Measurements from ENCODE around the gene OR10A3.

The OR10A3 gene

DNA sequence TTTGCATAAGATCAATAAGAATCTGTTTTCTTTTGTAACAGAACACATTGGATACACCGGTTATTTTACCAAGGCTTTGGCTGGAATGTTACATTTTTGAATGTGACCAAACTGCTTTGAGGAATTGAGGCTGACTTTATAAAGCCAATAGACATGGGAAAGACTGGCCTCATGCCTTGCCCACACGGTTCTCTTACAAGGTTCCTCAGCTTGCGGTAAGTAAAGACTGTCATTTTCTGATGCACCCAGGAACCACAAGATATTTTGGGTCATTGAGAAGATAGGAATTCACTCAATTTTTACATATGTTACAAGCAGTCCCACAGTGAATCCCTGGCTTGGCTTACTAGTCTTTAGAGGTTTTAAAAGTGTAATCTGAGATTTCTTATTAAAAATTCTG, 34.4 kb downstream of the OR10A3 start:
- Histone ChIP-seq H3K27ac (ENCODE audit: insufficient read depth, low read length, poor library complexity, severe bottlenecking) (no peak overlapping the region), H3K27me3 (replicated peaks; ENCODE audit: control insufficient read depth, insufficient read depth, low read length, poor library complexity, severe bottlenecking) (no peaks in the 10 kb centered on the region), H3K9me3 (ENCODE audit: control insufficient read depth, low read length) (no peaks in the 10 kb centered on the region), H3K4me3 (ENCODE audit: insufficient read depth, low read depth, low read length, poor library complexity, severe bottlenecking) (no peak overlapping the region), H3K4me1 (ENCODE audit: control insufficient read depth, insufficient read depth, low read length, poor library complexity, severe bottlenecking) (no peaks in the 10 kb centered on the region), H3K36me3 (ENCODE audit: control insufficient read depth, insufficient read depth, low read length) (no peaks in the 10 kb centered on the region)
- no peak for DNase-seq

DNA sequence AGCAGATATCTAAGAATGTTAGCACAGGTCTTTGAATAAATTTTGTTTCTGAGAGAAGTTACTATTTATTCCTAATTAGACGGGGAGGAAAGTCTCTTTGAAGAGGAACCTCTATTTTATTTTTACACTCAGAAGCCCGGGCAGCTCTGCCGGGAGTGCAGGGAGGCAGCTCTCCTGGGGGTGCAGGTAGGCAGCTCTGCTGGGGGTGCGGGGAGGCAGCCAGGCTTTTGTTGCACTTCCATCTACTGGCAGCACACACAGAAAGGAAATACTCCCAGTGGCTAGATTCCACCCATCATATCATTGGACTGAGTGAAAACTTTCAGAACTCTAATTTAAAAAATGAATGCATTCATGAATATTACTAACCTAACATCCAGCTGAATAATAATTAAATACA, 35.0 kb downstream of the OR10A3 start:
- no peaks in the 10 kb centered on the region for H3K4me1 ChIP-seq (ENCODE audit: control insufficient read depth, insufficient read depth, low read length, poor library complexity, severe bottlenecking)
- no peak overlapping the region for H3K4me3 ChIP-seq (ENCODE audit: insufficient read depth, low read depth, low read length, poor library complexity, severe bottlenecking)
- no peak for DNase-seq
- no peaks in the 10 kb centered on the region for H3K9me3 ChIP-seq (ENCODE audit: control insufficient read depth, low read length)
- no peaks in the 10 kb centered on the region for H3K36me3 ChIP-seq (ENCODE audit: control insufficient read depth, insufficient read depth, low read length)
- H3K27me3 ChIP-seq (replicated peaks; ENCODE audit: control insufficient read depth, insufficient read depth, low read length, poor library complexity, severe bottlenecking): no peaks in the 10 kb centered on the region
- no peak overlapping the region for H3K27ac ChIP-seq (ENCODE audit: insufficient read depth, low read length, poor library complexity, severe bottlenecking)

DNA sequence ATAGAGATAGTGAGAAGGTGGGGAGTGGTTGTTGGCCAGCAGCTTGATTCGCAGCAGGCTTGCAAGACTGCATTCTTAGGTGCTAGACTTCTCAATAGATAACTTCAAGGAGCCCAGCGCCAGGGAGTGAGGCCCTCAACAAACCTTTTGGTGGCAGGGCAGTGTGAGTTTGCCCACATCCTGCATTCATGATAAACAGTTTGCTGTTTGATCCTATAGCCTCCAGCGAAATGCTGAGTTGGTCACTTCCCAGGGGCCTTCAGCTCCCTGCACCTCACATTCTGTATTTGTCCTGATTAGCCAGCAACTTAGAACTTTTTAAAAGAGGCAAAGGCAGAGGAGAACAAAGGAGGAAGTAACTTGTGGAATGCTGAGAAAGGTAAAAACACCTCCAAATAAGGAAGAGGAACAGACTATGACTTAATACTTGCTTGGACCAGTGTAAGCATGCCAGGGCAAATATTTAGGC, 35.5 kb downstream of the OR10A3 start:
- Histone ChIP-seq H3K4me1 (ENCODE audit: control insufficient read depth, insufficient read depth, low read length, poor library complexity, severe bottlenecking) (no peaks in the 10 kb centered on the region), H3K4me3 (ENCODE audit: insufficient read depth, low read depth, low read length, poor library complexity, severe bottlenecking) (no peak overlapping the region), H3K27ac (ENCODE audit: insufficient read depth, low read length, poor library complexity, severe bottlenecking) (no peak overlapping the region), H3K27me3 (replicated peaks; ENCODE audit: control insufficient read depth, insufficient read depth, low read length, poor library complexity, severe bottlenecking) (no peaks in the 10 kb centered on the region), H3K36me3 (ENCODE audit: control insufficient read depth, insufficient read depth, low read length) (no peaks in the 10 kb centered on the region), H3K9me3 (ENCODE audit: control insufficient read depth, low read length) (no peaks in the 10 kb centered on the region)
- no peak for DNase-seq

DNA sequence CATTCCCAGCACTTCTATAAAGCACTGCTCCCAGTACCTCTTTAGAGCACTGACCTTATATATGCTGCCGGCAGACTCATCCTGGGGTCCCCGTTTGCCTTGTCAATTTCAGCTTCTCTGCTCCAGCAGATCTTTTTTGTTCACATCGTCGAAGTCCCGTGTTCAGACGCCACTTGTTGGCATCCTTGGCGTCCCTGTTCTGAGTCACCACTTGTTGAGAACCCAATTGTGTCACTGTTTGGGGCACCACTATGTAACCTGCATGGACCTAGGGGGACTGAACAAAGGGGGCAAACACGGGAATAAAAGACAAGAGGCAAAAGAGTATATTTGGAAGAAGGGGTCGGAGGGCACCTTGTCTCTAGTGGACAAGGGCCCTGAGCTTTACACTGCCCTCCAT, 36.0 kb downstream of the OR10A3 start:
- H3K27me3 ChIP-seq (replicated peaks; ENCODE audit: control insufficient read depth, insufficient read depth, low read length, poor library complexity, severe bottlenecking): no peaks in the 10 kb centered on the region
- no peaks in the 10 kb centered on the region for H3K4me1 ChIP-seq (ENCODE audit: control insufficient read depth, insufficient read depth, low read length, poor library complexity, severe bottlenecking)
- H3K36me3 ChIP-seq (ENCODE audit: control insufficient read depth, insufficient read depth, low read length): no peaks in the 10 kb centered on the region
- no peaks in the 10 kb centered on the region for H3K9me3 ChIP-seq (ENCODE audit: control insufficient read depth, low read length)
- H3K4me3 ChIP-seq (ENCODE audit: insufficient read depth, low read depth, low read length, poor library complexity, severe bottlenecking): no peak overlapping the region
- H3K27ac ChIP-seq (ENCODE audit: insufficient read depth, low read length, poor library complexity, severe bottlenecking): no peak overlapping the region
- no peak for DNase-seq

DNA sequence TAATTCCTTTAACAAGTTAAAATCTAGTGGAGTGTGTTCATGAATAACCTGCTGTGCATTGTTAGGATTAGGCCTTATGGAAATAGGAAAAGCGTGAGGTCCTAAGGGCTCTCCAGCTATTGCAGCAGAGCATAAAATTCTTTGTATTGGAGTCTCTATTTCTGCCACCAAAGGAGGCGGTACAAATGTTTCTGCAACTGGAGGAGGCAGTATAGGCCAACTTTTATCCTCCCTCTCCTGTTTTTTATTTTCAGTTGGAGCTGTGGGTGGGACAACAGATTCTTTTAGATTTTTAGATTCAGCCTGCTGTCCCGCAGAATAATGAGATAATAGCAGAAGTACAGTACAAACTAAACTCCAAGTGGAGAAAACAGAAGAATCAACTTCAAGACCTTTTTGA, 36.6 kb downstream of the OR10A3 start:
- no peak overlapping the region for H3K27ac ChIP-seq (ENCODE audit: insufficient read depth, low read length, poor library complexity, severe bottlenecking)
- H3K4me3 ChIP-seq (ENCODE audit: insufficient read depth, low read depth, low read length, poor library complexity, severe bottlenecking): no peak overlapping the region
- H3K9me3 ChIP-seq (ENCODE audit: control insufficient read depth, low read length): no peaks in the 10 kb centered on the region
- H3K4me1 ChIP-seq (ENCODE audit: control insufficient read depth, insufficient read depth, low read length, poor library complexity, severe bottlenecking): no peaks in the 10 kb centered on the region
- no peak for DNase-seq
- H3K36me3 ChIP-seq (ENCODE audit: control insufficient read depth, insufficient read depth, low read length): no peaks in the 10 kb centered on the region
- H3K27me3 ChIP-seq (replicated peaks; ENCODE audit: control insufficient read depth, insufficient read depth, low read length, poor library complexity, severe bottlenecking): no peaks in the 10 kb centered on the region

DNA sequence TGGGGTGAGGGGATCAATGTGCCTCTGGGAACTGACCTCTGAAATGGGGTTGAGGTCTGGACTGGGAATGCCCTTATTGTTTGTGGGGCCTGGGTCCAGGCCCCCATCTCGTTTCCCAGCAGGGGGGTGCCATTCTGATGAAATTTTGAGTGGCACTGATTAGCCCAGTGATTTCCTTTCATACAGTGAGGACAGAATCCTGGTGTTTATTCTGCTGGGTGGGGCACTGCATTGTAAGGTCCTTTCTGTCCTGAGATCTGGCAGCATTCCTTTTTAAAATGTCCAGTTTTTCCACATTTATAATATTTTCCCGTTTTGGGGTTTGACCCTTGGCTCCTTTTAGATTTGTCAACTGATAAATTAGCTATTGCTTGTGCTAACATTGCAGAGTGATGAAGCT, 37.6 kb downstream of the OR10A3 start:
- peaks cover 3% of the 10 kb centered on the region for H3K9me3 ChIP-seq (ENCODE audit: control insufficient read depth, low read length)
- H3K27me3 ChIP-seq (replicated peaks; ENCODE audit: control insufficient read depth, insufficient read depth, low read length, poor library complexity, severe bottlenecking): no peaks in the 10 kb centered on the region
- H3K36me3 ChIP-seq (ENCODE audit: control insufficient read depth, insufficient read depth, low read length): no peaks in the 10 kb centered on the region
- no peak for DNase-seq
- no peak overlapping the region for H3K27ac ChIP-seq (ENCODE audit: insufficient read depth, low read length, poor library complexity, severe bottlenecking)
- H3K4me1 ChIP-seq (ENCODE audit: control insufficient read depth, insufficient read depth, low read length, poor library complexity, severe bottlenecking): no peaks in the 10 kb centered on the region
- no peak overlapping the region for H3K4me3 ChIP-seq (ENCODE audit: insufficient read depth, low read depth, low read length, poor library complexity, severe bottlenecking)

DNA sequence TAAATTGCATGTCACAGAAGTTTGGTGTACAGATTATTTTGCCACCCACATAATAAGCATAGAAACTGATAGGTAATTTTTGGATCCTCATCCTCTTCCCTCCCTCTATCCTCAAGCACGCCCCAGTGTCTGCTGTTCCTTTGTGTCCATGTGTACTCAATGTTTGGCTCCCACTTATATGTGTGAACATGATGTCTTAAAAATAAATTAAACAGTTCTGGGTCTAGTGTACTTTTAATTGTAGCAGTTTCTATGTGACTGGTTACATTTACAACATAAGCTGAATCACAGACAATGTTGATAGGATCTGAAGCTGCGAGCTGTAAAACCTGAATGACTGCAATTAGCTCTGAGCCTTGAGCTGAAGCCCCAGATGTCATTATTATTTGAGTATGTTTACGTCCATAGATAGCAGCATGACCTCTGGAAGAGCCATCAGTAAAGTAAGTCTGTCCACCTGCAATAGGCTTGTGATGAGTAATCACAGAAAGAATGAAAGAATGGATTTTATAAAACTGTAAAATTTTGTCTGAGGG, 40.1 kb downstream of the OR10A3 start:
- Histone ChIP-seq H3K27ac (ENCODE audit: insufficient read depth, low read length, poor library complexity, severe bottlenecking) (no peak overlapping the region), H3K36me3 (ENCODE audit: control insufficient read depth, insufficient read depth, low read length) (no peaks in the 10 kb centered on the region), H3K9me3 (ENCODE audit: control insufficient read depth, low read length) (peaks cover 3% of the 10 kb centered on the region), H3K4me1 (ENCODE audit: control insufficient read depth, insufficient read depth, low read length, poor library complexity, severe bottlenecking) (no peaks in the 10 kb centered on the region), H3K4me3 (ENCODE audit: insufficient read depth, low read depth, low read length, poor library complexity, severe bottlenecking) (no peak overlapping the region), H3K27me3 (replicated peaks; ENCODE audit: control insufficient read depth, insufficient read depth, low read length, poor library complexity, severe bottlenecking) (no peaks in the 10 kb centered on the region)
- no peak for DNase-seq

DNA sequence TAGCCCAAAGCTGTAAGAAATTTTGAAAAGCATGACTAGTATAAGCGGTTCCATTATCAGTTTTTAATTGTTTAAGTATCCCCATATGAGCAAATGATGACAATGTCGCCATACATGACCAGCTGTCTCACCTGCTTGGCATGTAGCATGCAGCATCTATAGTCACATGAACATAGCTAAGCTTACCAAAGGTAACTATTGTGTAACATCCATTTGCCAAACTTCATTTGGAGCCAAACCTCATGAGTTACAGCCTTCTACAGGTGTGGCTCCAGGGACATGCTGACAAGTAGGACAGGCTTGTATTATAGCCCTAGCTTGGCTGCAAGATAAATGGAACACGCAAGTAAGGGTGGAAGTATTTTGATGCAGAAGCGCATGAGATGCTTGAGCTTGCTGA, 40.8 kb downstream of the OR10A3 start:
- no peak overlapping the region for H3K4me3 ChIP-seq (ENCODE audit: insufficient read depth, low read depth, low read length, poor library complexity, severe bottlenecking)
- no peak overlapping the region for H3K27ac ChIP-seq (ENCODE audit: insufficient read depth, low read length, poor library complexity, severe bottlenecking)
- DNase-seq: no peak
- peaks cover 3% of the 10 kb centered on the region for H3K9me3 ChIP-seq (ENCODE audit: control insufficient read depth, low read length)
- no peaks in the 10 kb centered on the region for H3K27me3 ChIP-seq (replicated peaks; ENCODE audit: control insufficient read depth, insufficient read depth, low read length, poor library complexity, severe bottlenecking)
- H3K36me3 ChIP-seq (ENCODE audit: control insufficient read depth, insufficient read depth, low read length): no peaks in the 10 kb centered on the region
- no peaks in the 10 kb centered on the region for H3K4me1 ChIP-seq (ENCODE audit: control insufficient read depth, insufficient read depth, low read length, poor library complexity, severe bottlenecking)

DNA sequence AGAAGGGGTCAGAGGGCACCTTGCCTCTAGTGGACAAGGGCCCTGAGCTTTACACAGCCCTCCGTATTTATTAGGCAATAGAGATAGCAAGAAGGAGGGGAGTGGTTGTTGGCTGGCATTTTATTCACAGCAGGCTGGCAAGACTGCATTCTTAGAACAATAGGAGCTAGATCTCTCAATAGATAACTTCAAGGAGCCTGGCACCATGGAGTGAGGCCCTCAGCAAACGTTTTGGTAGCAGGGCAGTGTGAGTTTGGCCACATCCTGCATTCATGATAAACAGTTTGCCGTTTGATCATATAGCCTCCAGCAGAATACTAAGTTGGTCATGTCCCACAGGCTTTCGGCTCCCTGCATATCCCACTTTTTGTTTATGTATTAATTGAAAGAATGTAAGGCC, 42.1 kb downstream of the OR10A3 start:
- no peak overlapping the region for H3K4me3 ChIP-seq (ENCODE audit: insufficient read depth, low read depth, low read length, poor library complexity, severe bottlenecking)
- H3K4me1 ChIP-seq (ENCODE audit: control insufficient read depth, insufficient read depth, low read length, poor library complexity, severe bottlenecking): no peaks in the 10 kb centered on the region
- H3K27ac ChIP-seq (ENCODE audit: insufficient read depth, low read length, poor library complexity, severe bottlenecking): no peak overlapping the region
- H3K9me3 ChIP-seq (ENCODE audit: control insufficient read depth, low read length): peaks cover 3% of the 10 kb centered on the region
- H3K36me3 ChIP-seq (ENCODE audit: control insufficient read depth, insufficient read depth, low read length): no peaks in the 10 kb centered on the region
- H3K27me3 ChIP-seq (replicated peaks; ENCODE audit: control insufficient read depth, insufficient read depth, low read length, poor library complexity, severe bottlenecking): no peaks in the 10 kb centered on the region
- DNase-seq: no peak

DNA sequence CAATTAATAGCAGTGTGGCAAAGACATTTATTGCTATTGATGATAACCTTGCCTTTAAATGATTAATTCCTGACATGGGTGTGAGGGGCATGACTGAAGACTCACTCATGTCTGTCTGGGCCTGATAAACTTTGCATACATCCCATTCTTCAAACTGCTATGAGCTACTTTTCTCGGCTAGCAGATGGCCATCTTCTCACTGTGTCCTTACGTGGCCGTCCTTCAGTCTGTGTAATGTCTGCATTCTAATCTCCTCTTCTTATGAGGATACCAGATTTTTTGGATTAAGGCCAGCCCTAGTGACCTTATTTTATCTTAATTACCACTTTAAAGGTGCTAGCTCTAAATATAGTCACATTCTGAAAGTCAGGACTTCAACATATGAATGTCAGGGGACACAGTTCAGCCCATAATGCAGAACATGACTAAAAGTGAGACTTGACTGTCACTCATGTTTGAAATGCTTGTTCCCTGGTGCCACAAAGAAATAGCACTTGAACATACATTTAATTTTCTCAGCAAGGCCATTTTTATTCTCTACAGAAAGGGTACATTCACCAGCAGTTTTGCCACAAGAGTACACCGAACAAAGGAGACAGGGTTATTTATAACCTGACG, 42.7 kb downstream of the OR10A3 start:
- Histone ChIP-seq H3K27ac (ENCODE audit: insufficient read depth, low read length, poor library complexity, severe bottlenecking) (no peak overlapping the region), H3K36me3 (ENCODE audit: control insufficient read depth, insufficient read depth, low read length) (no peaks in the 10 kb centered on the region), H3K4me3 (ENCODE audit: insufficient read depth, low read depth, low read length, poor library complexity, severe bottlenecking) (no peak overlapping the region), H3K4me1 (ENCODE audit: control insufficient read depth, insufficient read depth, low read length, poor library complexity, severe bottlenecking) (no peaks in the 10 kb centered on the region), H3K27me3 (replicated peaks; ENCODE audit: control insufficient read depth, insufficient read depth, low read length, poor library complexity, severe bottlenecking) (no peaks in the 10 kb centered on the region), H3K9me3 (ENCODE audit: control insufficient read depth, low read length) (peaks cover 3% of the 10 kb centered on the region)
- no peak for DNase-seq
